Measurements from ENCODE around the gene TCERG1L. TPM values are rescaled to one million over a fixed set of nuclear protein-coding genes. Genes with fewer than 3 reads are reported as not detected.

TCERG1L gene
- total RNA-seq, 1 experiment from 2014 or later, result 1.5 TPM

DNA sequence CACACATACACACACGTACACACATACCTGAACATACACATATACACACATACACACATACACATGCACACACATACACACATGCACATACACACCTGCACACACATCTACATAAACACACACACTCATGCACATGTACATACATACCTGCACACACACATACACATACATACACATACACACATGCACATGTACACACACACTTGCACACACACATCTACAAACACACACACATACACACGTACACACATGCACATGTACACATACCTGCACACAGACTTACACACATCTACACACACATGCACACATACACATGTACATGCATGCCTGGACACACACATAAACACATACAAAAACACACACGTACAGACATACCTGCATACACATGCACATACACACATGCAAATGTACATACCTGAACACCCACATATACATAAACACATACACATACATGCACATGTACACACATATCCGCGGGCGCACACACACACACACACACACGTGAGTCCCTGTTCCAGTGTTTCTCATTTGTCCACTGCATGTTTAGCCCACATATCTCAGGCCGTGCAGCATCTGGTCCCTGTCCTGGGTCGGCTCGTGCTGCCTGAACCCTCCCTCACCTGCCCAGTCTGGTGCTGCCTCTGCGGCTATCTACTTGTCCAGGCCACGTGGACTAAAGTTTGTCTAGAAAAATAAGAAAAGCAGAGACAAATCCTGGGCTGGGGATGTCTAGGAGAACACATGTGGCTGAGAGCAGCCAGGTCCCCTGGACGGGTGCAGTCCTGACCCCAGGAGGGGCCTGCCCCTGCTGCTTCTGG, 238.7 kb downstream of the TCERG1L start:
- no peak for ATAC-seq

More for the DNA sequence above, 238.7 kb downstream of the TCERG1L start:
- Mint-ChIP-seq H3K27me3 (ENCODE audit: low read depth) (peaks cover 3% of the 10 kb centered on the region; the same call in 1 of the 2 replicates), H3K9me3 (peaks cover 16% of the 10 kb centered on the region), H3K4me1 (peaks cover 3% of the 10 kb centered on the region; the same call in 1 of the 2 replicates), H3K36me3 (peaks cover 34% of the 10 kb centered on the region), H3K4me3 (no peak overlapping the region), H3K27ac (no peak overlapping the region)
- no peak for DNase-seq (ENCODE audit: low spot score)
- ChIA-PET POLR2A (no interaction called here), CTCF (no interaction called here)
- TF ChIP-seq, protein P1, sequence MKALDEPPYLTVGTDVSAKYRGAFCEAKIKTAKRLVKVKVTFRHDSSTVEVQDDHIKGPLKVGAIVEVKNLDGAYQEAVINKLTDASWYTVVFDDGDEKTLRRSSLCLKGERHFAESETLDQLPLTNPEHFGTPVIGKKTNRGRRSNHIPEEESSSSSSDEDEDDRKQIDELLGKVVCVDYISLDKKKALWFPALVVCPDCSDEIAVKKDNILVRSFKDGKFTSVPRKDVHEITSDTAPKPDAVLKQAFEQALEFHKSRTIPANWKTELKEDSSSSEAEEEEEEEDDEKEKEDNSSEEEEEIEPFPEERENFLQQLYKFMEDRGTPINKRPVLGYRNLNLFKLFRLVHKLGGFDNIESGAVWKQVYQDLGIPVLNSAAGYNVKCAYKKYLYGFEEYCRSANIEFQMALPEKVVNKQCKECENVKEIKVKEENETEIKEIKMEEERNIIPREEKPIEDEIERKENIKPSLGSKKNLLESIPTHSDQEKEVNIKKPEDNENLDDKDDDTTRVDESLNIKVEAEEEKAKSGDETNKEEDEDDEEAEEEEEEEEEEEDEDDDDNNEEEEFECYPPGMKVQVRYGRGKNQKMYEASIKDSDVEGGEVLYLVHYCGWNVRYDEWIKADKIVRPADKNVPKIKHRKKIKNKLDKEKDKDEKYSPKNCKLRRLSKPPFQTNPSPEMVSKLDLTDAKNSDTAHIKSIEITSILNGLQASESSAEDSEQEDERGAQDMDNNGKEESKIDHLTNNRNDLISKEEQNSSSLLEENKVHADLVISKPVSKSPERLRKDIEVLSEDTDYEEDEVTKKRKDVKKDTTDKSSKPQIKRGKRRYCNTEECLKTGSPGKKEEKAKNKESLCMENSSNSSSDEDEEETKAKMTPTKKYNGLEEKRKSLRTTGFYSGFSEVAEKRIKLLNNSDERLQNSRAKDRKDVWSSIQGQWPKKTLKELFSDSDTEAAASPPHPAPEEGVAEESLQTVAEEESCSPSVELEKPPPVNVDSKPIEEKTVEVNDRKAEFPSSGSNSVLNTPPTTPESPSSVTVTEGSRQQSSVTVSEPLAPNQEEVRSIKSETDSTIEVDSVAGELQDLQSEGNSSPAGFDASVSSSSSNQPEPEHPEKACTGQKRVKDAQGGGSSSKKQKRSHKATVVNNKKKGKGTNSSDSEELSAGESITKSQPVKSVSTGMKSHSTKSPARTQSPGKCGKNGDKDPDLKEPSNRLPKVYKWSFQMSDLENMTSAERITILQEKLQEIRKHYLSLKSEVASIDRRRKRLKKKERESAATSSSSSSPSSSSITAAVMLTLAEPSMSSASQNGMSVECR (CRISPR knock-in tag; IDR thresholded peaks at IDR 0.05; ENCODE audit: borderline replicate concordance), result no peak
- no peak for TF ChIP-seq NFYB (CRISPR knock-in tag; conservative IDR thresholded peaks at IDR 0.05; ENCODE audit: low read depth)
- TF ChIP-seq, protein P2, sequence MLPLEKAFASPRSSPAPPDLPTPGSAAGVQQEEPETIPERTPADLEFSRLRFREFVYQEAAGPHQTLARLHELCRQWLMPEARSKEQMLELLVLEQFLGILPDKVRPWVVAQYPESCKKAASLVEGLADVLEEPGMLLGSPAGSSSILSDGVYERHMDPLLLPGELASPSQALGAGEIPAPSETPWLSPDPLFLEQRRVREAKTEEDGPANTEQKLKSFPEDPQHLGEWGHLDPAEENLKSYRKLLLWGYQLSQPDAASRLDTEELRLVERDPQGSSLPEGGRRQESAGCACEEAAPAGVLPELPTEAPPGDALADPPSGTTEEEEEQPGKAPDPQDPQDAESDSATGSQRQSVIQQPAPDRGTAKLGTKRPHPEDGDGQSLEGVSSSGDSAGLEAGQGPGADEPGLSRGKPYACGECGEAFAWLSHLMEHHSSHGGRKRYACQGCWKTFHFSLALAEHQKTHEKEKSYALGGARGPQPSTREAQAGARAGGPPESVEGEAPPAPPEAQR (CRISPR knock-in tag; IDR thresholded peaks at IDR 0.05), result no peak
- TF ChIP-seq OVOL2 (CRISPR knock-in tag; IDR thresholded peaks at IDR 0.05; ENCODE audit: borderline replicate concordance), result no peak
- no peak for TF ChIP-seq HMGA2 (CRISPR knock-in tag; IDR thresholded peaks at IDR 0.05)
- TF ChIP-seq, protein P3, sequence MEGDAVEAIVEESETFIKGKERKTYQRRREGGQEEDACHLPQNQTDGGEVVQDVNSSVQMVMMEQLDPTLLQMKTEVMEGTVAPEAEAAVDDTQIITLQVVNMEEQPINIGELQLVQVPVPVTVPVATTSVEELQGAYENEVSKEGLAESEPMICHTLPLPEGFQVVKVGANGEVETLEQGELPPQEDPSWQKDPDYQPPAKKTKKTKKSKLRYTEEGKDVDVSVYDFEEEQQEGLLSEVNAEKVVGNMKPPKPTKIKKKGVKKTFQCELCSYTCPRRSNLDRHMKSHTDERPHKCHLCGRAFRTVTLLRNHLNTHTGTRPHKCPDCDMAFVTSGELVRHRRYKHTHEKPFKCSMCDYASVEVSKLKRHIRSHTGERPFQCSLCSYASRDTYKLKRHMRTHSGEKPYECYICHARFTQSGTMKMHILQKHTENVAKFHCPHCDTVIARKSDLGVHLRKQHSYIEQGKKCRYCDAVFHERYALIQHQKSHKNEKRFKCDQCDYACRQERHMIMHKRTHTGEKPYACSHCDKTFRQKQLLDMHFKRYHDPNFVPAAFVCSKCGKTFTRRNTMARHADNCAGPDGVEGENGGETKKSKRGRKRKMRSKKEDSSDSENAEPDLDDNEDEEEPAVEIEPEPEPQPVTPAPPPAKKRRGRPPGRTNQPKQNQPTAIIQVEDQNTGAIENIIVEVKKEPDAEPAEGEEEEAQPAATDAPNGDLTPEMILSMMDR (IDR thresholded peaks at IDR 0.05), result no peak
- no peak for TF ChIP-seq ETV6 (CRISPR knock-in tag; IDR thresholded peaks at IDR 0.05)
- TF ChIP-seq, protein P4, sequence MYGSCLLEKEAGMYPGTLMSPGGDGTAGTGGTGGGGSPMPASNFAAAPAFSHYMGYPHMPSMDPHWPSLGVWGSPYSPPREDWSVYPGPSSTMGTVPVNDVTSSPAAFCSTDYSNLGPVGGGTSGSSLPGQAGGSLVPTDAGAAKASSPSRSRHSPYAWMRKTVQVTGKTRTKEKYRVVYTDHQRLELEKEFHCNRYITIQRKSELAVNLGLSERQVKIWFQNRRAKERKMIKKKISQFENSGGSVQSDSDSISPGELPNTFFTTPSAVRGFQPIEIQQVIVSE (CRISPR knock-in tag; IDR thresholded peaks at IDR 0.05; ENCODE audit: borderline replicate concordance), result no peak
- no peak for TF ChIP-seq CREB1 (CRISPR knock-in tag; IDR thresholded peaks at IDR 0.05)
- no peak for TF ChIP-seq NR3C1 (CRISPR knock-in tag; conservative IDR thresholded peaks at IDR 0.05; ENCODE audit: low read depth)
- no peak for TF ChIP-seq NR1H2 (CRISPR knock-in tag; IDR thresholded peaks at IDR 0.05)
- no peak for TF ChIP-seq RORB (CRISPR knock-in tag; IDR thresholded peaks at IDR 0.05)
- TF ChIP-seq, protein P5, sequence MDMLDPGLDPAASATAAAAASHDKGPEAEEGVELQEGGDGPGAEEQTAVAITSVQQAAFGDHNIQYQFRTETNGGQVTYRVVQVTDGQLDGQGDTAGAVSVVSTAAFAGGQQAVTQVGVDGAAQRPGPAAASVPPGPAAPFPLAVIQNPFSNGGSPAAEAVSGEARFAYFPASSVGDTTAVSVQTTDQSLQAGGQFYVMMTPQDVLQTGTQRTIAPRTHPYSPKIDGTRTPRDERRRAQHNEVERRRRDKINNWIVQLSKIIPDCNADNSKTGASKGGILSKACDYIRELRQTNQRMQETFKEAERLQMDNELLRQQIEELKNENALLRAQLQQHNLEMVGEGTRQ (CRISPR knock-in tag; IDR thresholded peaks at IDR 0.05), result no peak
- TF ChIP-seq, protein P6, sequence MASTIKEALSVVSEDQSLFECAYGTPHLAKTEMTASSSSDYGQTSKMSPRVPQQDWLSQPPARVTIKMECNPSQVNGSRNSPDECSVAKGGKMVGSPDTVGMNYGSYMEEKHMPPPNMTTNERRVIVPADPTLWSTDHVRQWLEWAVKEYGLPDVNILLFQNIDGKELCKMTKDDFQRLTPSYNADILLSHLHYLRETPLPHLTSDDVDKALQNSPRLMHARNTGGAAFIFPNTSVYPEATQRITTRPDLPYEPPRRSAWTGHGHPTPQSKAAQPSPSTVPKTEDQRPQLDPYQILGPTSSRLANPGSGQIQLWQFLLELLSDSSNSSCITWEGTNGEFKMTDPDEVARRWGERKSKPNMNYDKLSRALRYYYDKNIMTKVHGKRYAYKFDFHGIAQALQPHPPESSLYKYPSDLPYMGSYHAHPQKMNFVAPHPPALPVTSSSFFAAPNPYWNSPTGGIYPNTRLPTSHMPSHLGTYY (CRISPR knock-in tag; IDR thresholded peaks at IDR 0.05), result no peak
- no peak for TF ChIP-seq KAT7 (CRISPR knock-in tag; IDR thresholded peaks at IDR 0.05; ENCODE audit: borderline replicate concordance)
- TF ChIP-seq SMAD4 (CRISPR knock-in tag; IDR thresholded peaks at IDR 0.05), result no peak
- TF ChIP-seq, protein P7, sequence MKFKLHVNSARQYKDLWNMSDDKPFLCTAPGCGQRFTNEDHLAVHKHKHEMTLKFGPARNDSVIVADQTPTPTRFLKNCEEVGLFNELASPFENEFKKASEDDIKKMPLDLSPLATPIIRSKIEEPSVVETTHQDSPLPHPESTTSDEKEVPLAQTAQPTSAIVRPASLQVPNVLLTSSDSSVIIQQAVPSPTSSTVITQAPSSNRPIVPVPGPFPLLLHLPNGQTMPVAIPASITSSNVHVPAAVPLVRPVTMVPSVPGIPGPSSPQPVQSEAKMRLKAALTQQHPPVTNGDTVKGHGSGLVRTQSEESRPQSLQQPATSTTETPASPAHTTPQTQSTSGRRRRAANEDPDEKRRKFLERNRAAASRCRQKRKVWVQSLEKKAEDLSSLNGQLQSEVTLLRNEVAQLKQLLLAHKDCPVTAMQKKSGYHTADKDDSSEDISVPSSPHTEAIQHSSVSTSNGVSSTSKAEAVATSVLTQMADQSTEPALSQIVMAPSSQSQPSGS (CRISPR knock-in tag; IDR thresholded peaks at IDR 0.05; ENCODE audit: borderline replicate concordance, low read depth), result no peak
- no peak for TF ChIP-seq NR2C2 (CRISPR knock-in tag; IDR thresholded peaks at IDR 0.05)

All from WTC11 (cell line).